Smooth muscle cell (in vitro differentiated cells): ENCODE data around the gene CDCP2. TPM values are rescaled to one million over a fixed set of nuclear protein-coding genes. Genes with fewer than 3 reads are reported as not detected.

Experiments
- DNase-seq: peaks from one replicate; lab custom pipeline; 2025; ENCODE audit not compliant: unreplicated experiment; lab: John Stamatoyannopoulos, UW
- H2AFZ ChIP-seq: fragments of 200-600 bp; sonication (generic); 2 replicates; pipeline ENCODE4 v1.6.0; 2016; ENCODE audit warnings: antibody characterized with exemption, low read depth, mild to moderate bottlenecking
- H3F3A ChIP-seq: fragments of 200-600 bp; sonication (generic); 2 replicates; pipeline ENCODE4 v1.6.0; 2017; ENCODE audit warnings: antibody characterized with exemption, low read depth
- H3K27ac ChIP-seq: fragments of 200-600 bp; sonication (generic); 2 replicates; pipeline ENCODE4 v1.5.1; 2016; ENCODE audit warnings: low read depth, mild to moderate bottlenecking
- H3K27me3 ChIP-seq: fragments of 200-600 bp; sonication (generic); 2 replicates; pipeline ENCODE4 v1.6.1; 2016; ENCODE audit warnings: low read depth, mild to moderate bottlenecking
- H3K36me3 ChIP-seq: fragments of 200-600 bp; sonication (generic); 2 replicates; pipeline ENCODE4 v1.5.1; 2016; ENCODE audit warnings: low read depth
- H3K4me1 ChIP-seq: fragments of 200-600 bp; sonication (generic); 2 replicates; pipeline ENCODE4 v1.5.1; 2016; ENCODE audit warnings: low read depth
- H3K4me2 ChIP-seq: fragments of 200-600 bp; sonication (generic); 2 replicates; pipeline ENCODE4 v1.6.0; 2016; ENCODE audit warnings: mild to moderate bottlenecking
- H3K4me3 ChIP-seq: fragments of 200-600 bp; sonication (generic); 2 replicates; pipeline ENCODE4 v1.5.1; 2016; ENCODE audit warnings: mild to moderate bottlenecking
- H3K79me2 ChIP-seq: fragments of 200-600 bp; sonication (generic); 2 replicates; pipeline ENCODE4 v1.6.0; 2016; ENCODE audit warnings: low read depth, mild to moderate bottlenecking
- H3K9ac ChIP-seq: fragments of 200-600 bp; sonication (generic); 2 replicates; pipeline ENCODE4 v1.6.0; 2016; ENCODE audit warnings: low read depth
- H3K9me3 ChIP-seq: fragments of 200-600 bp; sonication (generic); replicated peaks from 2 replicates; pipeline ENCODE4 v1.5.1; 2016; ENCODE audit warnings: low read depth
- H4K20me1 ChIP-seq: fragments of 200-600 bp; sonication (generic); 2 replicates; pipeline ENCODE4 v1.6.0; 2016; ENCODE audit warnings: low read depth
- WGBS: methylation state at CpG from one replicate; pipeline ENCODE4 v1.1.7; 2016; ENCODE audit warnings: low lambda C conversion rate; 5-methylcytosine and 5-hydroxymethylcytosine counted together
- polyA plus RNA-seq: library from polyadenylated mRNA; unstranded; fragments of >200 nt; fragmentation: Nextera tagmentation; extraction: Ambion mirVana; gene quantifications from 2 replicates; pipeline ENCODE4 v1.2.1, GENCODE V29; 2016
- total RNA-seq: library from RNA; depleted of rRNA; stranded (reverse); fragments of >200 nt; gene quantifications from 2 replicates; pipeline ENCODE4 v1.2.3, GENCODE V29; 2014
- TF ChIP-seq, protein P1 (sequence below): fragments of 200-600 bp; sonication (generic); IDR thresholded peaks from 2 replicates; pipeline ENCODE4 v1.5.1; 2017; ENCODE audit warnings: borderline replicate concordance, mild to moderate bottlenecking, antibody characterized with exemption; ENCODE audit not compliant: insufficient read depth, poor library complexity, severe bottlenecking

Gene CDCP2
- total and polyA plus RNA-seq, 2 experiments from 2014 or later: not detected

DNA sequence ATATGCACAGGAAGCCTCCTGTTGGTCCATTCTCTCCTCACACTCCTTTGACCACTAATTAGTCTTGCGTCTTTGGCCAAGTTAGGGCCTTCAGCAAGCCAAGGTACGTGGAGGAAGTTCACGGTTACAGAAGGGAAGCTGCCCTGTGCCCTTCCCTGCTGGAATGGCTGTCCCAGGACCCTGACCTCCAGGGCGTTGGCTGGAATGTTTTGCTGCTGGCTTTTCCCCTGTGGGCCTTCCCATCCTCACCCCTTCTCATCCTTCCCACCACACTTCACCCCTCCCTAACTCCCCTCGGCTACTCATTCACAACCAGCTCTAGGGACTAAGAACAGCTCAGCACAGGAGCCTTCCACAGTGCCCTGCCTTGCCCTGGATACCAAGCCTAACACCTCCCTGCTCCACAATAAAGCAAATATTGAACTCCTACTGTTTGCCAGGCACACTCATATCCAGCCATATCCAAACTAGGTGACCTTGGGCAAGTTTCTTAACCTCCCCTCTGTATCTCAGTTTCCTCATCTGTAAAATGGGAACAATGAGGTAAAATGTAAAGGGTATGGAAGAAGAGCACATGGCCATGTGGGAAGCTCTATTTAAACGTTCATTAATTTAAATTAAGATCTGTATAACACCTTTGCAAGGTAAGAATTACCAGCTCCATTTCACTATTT lies 8.8 kb upstream of the CDCP2 start:
- H3K9me3 ChIP-seq: no peaks in the 10 kb centered on the region
- H3K4me3 ChIP-seq: no peak overlapping the region
- no peak overlapping the region for H3K9ac ChIP-seq
- H3K4me2 ChIP-seq: no peak overlapping the region
- H3K4me1 ChIP-seq: no peaks in the 10 kb centered on the region
- no peaks in the 10 kb centered on the region for H4K20me1 ChIP-seq
- H3F3A ChIP-seq: no peaks in the 10 kb centered on the region
- H3K79me2 ChIP-seq: no peaks in the 10 kb centered on the region
- H3K27ac ChIP-seq: no peak overlapping the region
- no peaks in the 10 kb centered on the region for H3K27me3 ChIP-seq
- WGBS: 96% methylated on average over 6 of the region's 6 CpGs
- TF ChIP-seq, protein P1, sequence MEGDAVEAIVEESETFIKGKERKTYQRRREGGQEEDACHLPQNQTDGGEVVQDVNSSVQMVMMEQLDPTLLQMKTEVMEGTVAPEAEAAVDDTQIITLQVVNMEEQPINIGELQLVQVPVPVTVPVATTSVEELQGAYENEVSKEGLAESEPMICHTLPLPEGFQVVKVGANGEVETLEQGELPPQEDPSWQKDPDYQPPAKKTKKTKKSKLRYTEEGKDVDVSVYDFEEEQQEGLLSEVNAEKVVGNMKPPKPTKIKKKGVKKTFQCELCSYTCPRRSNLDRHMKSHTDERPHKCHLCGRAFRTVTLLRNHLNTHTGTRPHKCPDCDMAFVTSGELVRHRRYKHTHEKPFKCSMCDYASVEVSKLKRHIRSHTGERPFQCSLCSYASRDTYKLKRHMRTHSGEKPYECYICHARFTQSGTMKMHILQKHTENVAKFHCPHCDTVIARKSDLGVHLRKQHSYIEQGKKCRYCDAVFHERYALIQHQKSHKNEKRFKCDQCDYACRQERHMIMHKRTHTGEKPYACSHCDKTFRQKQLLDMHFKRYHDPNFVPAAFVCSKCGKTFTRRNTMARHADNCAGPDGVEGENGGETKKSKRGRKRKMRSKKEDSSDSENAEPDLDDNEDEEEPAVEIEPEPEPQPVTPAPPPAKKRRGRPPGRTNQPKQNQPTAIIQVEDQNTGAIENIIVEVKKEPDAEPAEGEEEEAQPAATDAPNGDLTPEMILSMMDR: no peak
- H2AFZ ChIP-seq: no peak overlapping the region
- no peak for DNase-seq
- no peaks in the 10 kb centered on the region for H3K36me3 ChIP-seq

DNA sequence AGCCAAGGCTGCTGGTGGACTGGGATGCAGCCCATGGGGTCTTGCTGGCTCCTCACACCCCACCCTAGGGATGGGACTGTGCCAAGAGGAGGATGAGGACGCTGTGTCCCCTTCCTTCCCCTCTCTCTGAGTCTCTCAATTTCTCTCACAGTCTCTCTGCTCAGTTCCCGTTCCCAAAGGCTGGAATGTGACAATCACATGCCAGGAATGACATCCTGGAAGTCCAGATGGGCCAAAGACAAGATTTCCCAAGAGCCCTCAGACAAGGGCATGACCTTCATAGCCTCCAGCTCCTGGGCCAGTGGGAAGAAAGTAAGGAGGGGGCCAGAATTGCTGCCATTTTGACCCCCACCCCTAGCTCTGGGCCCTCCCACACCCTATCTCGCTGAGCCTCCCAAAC lies 7.6 kb upstream of the CDCP2 start:
- WGBS: 70% methylated on average over 3 of the region's 3 CpGs

DNA sequence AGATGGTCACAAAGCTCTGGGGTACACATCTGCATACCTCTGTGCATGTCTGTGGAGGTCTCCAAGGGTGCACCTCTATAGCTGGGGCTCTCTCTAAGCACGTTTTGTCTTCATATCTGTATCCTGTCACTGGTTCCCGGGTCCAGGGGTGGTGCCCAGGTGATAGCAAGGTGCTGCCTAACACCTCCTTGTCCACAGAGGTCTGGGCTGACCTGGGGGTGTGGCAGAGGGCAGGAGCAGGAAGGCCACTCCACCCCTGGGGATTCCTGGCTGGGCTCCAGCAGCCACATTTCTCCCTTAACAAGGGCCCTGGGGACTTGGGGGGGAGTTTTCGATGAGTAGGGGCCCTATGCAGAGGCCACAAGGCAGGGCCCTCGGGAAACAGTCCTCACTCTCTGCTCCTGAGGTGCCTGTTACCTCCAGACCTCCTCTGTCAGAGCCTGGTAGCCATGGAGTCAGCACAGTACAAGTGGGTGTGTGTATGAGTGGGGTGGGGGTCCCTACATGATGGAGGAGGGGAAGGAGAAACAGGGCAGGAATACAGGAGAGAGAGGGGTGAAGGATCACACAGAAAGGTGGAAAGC lies 7.0 kb upstream of the CDCP2 start:
- Histone ChIP-seq H4K20me1 (no peaks in the 10 kb centered on the region), H3K4me3 (no peak overlapping the region), H3K9me3 (no peaks in the 10 kb centered on the region), H3K4me1 (no peaks in the 10 kb centered on the region), H3K27ac (no peak overlapping the region), H2AFZ (no peak overlapping the region), H3K79me2 (no peaks in the 10 kb centered on the region), H3F3A (no peaks in the 10 kb centered on the region), H3K36me3 (no peaks in the 10 kb centered on the region), H3K9ac (no peak overlapping the region), H3K27me3 (no peaks in the 10 kb centered on the region), H3K4me2 (no peak overlapping the region)
- no peak for DNase-seq
- WGBS: 78% methylated on average over 4 of the region's 4 CpGs
- TF ChIP-seq, protein P1: no peak

More for the DNA sequence above, 7.6 kb upstream of the CDCP2 start:
- Histone ChIP-seq H3K27ac (no peak overlapping the region), H3K9me3 (no peaks in the 10 kb centered on the region), H3K27me3 (no peaks in the 10 kb centered on the region), H3K79me2 (no peaks in the 10 kb centered on the region), H3K4me1 (no peaks in the 10 kb centered on the region), H4K20me1 (no peaks in the 10 kb centered on the region), H3K9ac (no peak overlapping the region), H3F3A (no peaks in the 10 kb centered on the region), H3K36me3 (no peaks in the 10 kb centered on the region), H3K4me3 (no peak overlapping the region), H2AFZ (no peak overlapping the region), H3K4me2 (no peak overlapping the region)
- DNase-seq: no peak
- TF ChIP-seq, protein P1: no peak

DNA sequence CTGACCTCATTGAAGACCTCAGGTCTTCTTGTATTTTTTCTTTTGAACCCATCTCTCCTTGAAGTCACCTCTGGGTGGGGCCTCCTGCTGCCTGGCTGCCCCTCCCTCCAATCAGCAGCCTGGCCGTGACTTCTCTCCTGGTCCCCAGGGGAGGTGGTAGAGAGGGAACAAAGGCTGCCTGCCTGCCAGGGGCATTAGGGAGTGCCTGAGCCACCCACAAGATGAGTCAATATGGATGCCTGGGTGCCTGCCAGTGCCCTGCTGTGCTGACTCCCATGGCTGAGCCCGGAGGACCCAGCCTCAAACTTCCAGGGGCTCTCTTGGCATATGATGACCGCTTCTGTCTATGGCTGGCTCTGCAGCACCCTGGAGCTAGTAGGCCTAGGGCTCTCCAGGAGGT lies 5.3 kb upstream of the CDCP2 start:
- H3K9me3 ChIP-seq: no peaks in the 10 kb centered on the region
- H3K9ac ChIP-seq: no peak overlapping the region
- TF ChIP-seq, protein P1: no peak
- no peaks in the 10 kb centered on the region for H4K20me1 ChIP-seq
- H3K4me1 ChIP-seq: peaks cover 3% of the 10 kb centered on the region
- H3K4me2 ChIP-seq: no peak overlapping the region
- H2AFZ ChIP-seq: no peak overlapping the region
- no peak for DNase-seq
- no peaks in the 10 kb centered on the region for H3K79me2 ChIP-seq
- no peak overlapping the region for H3K4me3 ChIP-seq
- WGBS: 88% methylated on average over 3 of the region's 3 CpGs
- no peaks in the 10 kb centered on the region for H3F3A ChIP-seq
- H3K27ac ChIP-seq: no peak overlapping the region
- no peaks in the 10 kb centered on the region for H3K36me3 ChIP-seq
- no peaks in the 10 kb centered on the region for H3K27me3 ChIP-seq
